Astrocyte of the spinal cord (primary cell): ENCODE measurements around the gene GOLGA3.

Source experiments
- DNase-seq: peaks from one replicate; pipeline ENCODE4 v3.0.0; 2011; ENCODE audit warnings: low read depth, low spot score
- H3K4me3 ChIP-seq: 2 replicates; pipeline ENCODE4 v1.5.1; 2011; ENCODE audit warnings: low read depth, mild to moderate bottlenecking, low read length, moderate library complexity
- in situ Hi-C: cut with HindIII; loops from 2 replicates; pipeline ENCODE4 v1.10.0; 2017; ENCODE audit warnings: low sequenced_read_pairs
- TF ChIP-seq, protein P1 (sequence below): IDR thresholded peaks from 2 replicates; pipeline ENCODE4 v1.5.1; 2012; ENCODE audit warnings: low read depth, mild to moderate bottlenecking, low read length, inconsistent platforms

The GOLGA3 gene

DNA sequence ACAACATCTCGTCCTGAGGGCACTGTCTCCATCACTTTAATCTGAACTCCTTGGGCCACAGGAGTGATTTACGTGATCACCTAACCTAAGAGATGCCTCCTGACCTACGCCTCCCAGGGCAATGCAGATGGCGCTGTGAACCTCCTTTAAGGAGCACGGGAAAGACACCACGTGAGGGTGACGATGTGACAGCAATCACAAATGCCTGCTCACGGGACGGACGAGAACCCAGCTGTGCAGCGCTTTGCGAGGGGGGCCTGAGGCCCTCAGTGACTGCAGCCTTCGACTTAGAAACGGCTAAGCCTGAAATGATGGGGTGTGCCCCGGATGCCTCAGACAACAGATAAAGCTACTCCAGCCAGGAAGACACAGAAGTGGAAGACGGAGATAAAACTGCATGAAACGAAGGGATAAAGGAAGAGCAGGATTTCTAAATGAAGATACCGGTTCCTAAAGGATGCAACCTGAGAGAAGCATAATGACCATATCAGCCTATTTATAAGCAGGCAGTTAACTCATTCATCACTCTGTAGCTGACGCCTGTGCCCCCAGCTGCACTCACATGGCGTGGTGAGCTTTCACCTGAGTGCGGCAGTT is 13.9 kb upstream of the GOLGA3 start:
- in situ Hi-C loops: no loop called here
- H3K4me3 ChIP-seq: no peak overlapping the region
- TF ChIP-seq, protein P1, sequence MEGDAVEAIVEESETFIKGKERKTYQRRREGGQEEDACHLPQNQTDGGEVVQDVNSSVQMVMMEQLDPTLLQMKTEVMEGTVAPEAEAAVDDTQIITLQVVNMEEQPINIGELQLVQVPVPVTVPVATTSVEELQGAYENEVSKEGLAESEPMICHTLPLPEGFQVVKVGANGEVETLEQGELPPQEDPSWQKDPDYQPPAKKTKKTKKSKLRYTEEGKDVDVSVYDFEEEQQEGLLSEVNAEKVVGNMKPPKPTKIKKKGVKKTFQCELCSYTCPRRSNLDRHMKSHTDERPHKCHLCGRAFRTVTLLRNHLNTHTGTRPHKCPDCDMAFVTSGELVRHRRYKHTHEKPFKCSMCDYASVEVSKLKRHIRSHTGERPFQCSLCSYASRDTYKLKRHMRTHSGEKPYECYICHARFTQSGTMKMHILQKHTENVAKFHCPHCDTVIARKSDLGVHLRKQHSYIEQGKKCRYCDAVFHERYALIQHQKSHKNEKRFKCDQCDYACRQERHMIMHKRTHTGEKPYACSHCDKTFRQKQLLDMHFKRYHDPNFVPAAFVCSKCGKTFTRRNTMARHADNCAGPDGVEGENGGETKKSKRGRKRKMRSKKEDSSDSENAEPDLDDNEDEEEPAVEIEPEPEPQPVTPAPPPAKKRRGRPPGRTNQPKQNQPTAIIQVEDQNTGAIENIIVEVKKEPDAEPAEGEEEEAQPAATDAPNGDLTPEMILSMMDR: no peak
- no peak for DNase-seq

DNA sequence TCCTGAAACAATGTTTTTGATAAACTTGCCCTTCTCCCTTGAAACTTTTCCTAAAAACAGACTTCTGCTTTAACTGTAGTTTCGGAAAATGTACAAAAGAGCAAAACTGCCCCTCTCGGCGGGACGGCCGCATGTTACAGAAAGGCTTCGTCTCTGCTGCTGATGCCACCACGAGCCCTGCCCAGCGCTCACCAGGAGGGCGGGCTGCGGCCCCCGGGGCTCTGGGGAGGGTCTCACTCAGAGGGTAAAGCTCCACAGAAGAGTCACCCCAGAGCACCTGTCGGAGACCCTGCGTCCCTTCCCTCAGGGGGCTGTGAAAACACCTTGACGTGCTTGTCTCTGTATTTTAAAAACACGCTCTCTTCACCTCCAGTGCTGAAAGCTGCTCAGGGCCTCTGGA is 12.5 kb upstream of the GOLGA3 start:
- TF ChIP-seq, protein P1: no peak
- in situ Hi-C loops: no loop called here
- no peak for DNase-seq
- no peak overlapping the region for H3K4me3 ChIP-seq

- no peak for DNase-seq
- TF ChIP-seq, protein P1: no peak
- H3K4me3 ChIP-seq: no peak overlapping the region
- in situ Hi-C loops: no loop called here
These were observed 11.9 kb upstream of the GOLGA3 start for GRCh38 chr12:132840536-132840935.

DNA sequence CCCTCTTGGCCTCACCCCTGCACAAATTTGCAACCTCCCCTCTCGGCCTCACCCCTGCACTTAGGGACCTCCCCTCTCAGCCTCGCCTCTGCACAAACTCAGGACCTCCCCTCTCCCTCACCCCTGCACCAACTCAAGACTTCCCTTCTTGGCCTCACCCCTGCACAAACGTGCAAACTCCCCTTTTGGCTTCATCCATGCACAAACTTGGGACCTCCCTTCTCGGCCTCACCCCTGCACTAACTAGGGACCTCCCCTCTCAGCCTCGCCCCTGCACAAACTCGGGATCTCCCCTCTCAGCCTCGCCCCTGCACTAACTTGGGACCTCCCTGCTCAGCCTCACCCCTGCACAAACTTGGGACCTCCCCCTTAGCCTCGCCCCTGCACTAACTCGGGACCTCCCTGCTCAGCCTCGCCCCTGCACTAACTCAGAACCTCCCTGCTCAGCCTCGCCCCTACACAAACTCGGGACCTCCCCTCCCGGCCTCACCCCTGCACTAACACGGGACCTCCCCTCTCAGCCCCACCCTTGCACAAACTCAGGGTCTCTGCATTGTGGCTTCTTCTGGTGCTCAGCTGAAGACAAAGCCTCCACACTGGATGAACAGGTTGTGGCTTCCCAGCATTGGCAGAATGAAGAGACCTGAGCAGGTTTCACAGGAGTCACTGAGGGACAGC is 11.0 kb upstream of the GOLGA3 start:
- no peak overlapping the region for H3K4me3 ChIP-seq
- no peak for DNase-seq
- in situ Hi-C loops: no loop called here
- TF ChIP-seq, protein P1: no peak

GRCh38 chr12:132838410-132839080 is 9.9 kb upstream of the GOLGA3 start:
- H3K4me3 ChIP-seq: no peak overlapping the region
- no peak for DNase-seq
- TF ChIP-seq, protein P1: no peak
- in situ Hi-C loops: no loop called here

GRCh38 chr12:132837693-132838409 is 9.2 kb upstream of the GOLGA3 start:
- no peak overlapping the region for H3K4me3 ChIP-seq
- TF ChIP-seq, protein P1: no peak
- in situ Hi-C loops: no loop called here
- no peak for DNase-seq
